ENCODE results near the gene VSTM1. TPM values are rescaled to one million over a fixed set of nuclear protein-coding genes. Genes with fewer than 3 reads are reported as not detected.

Gene VSTM1
- total RNA-seq, 4 donors from 2014 or later, result not detected

- WGBS, 2 donors, result 70 to 77% methylated on average over 6 to 9 of the region's 9 CpGs
- intact Hi-C loops (cut with DNase I), result no loop called here
- Histone ChIP-seq H3K27me3 (peaks cover 0 to 83% (median 9%) of the 10 kb centered on the region in 4 donors), H3K9me3 (no peaks in the 10 kb centered on the region), H3K4me1 (peaks cover 3 to 13% (median 5%) of the 10 kb centered on the region in 3 donors), H3K4me3 (no peak overlapping the region), H3K27ac (no peak overlapping the region), H3K36me3 (no peaks in the 10 kb centered on the region)
- no peak for DNase-seq
- no peak for TF ChIP-seq CTCF (IDR thresholded peaks at IDR 0.05)
- no peak for TF ChIP-seq POLR2A (IDR thresholded peaks at IDR 0.05)
These were observed 71.5 kb downstream of the VSTM1 start for GRCh38 chr19:53992211-53992610.

- Histone ChIP-seq H3K4me3 (peak within 1 kb of the TSS in 3 of 4 donors; percentile 9 to 57 (median 44)), H3K36me3 (no peaks in the 10 kb centered on the region), H3K4me1 (peaks cover 3 to 13% (median 5%) of the 10 kb centered on the region in 3 donors), H3K27me3 (peaks cover 0 to 78% (median 9%) of the 10 kb centered on the region in 4 donors), H3K9me3 (no peaks in the 10 kb centered on the region), H3K27ac (no peak within 1 kb of the TSS)
- DNase-seq, result no peak
- intact Hi-C loops (cut with DNase I), result no loop called here
- TF ChIP-seq POLR2A (IDR thresholded peaks at IDR 0.05), result no peak
- WGBS, 2 donors, result 0 to 36% methylated on average over 2 to 5 of the region's 66 CpGs
These were observed 72.2 kb downstream of the VSTM1 start, which contains the start of gene CACNG6 for GRCh38 chr19:53991224-53992113. TSS of gene CACNG6 (plus strand) at chr19:53991637. CDS start at chr19:53992878, 1,241 bp downstream.

Small RNAs within 50 kb of the gene (small RNA-seq; reads per million reads assigned to genes)
- 0 reads per million in 4 donors for gene AC012314.20

Other genes starting within 250 kb of the VSTM1 start
- gene NLRP12, start 239.6 kb downstream of the VSTM1 start, total RNA-seq, result under 1 TPM in 2 of 4 donors, not detected in 2; 0.19 to 0.59 TPM
- 10 to 100 TPM in 1 of 4 donors, 1 to 10 TPM in 3; 4.1 to 30.7 (median 7.8) TPM for gene MYADM, start 196.0 kb downstream of the VSTM1 start, total RNA-seq
- gene PRKCG, start 181.7 kb downstream of the VSTM1 start, total RNA-seq, result not detected
- gene CACNG7, start 154.6 kb downstream of the VSTM1 start, total RNA-seq, result not detected
- not detected for gene CACNG8, start 101.0 kb downstream of the VSTM1 start, total RNA-seq
- gene CACNG6, start 72.3 kb downstream of the VSTM1 start, total RNA-seq, result 1 to 10 TPM in 1 of 4 donors, not detected in 3; 1.4 TPM
- gene TARM1, start 17.5 kb upstream of the VSTM1 start, total RNA-seq, result not detected
- gene OSCAR, start 36.9 kb upstream of the VSTM1 start, total RNA-seq, result 1 to 10 TPM in 2 of 4 donors, under 1 TPM in 1, not detected in 1; 0.70 to 1.6 (median 1.3) TPM
- 10 to 100 TPM; 20.9 to 29.5 (median 25.4) TPM for gene NDUFA3, start 39.0 kb upstream of the VSTM1 start, total RNA-seq
- gene TFPT, start 51.8 kb upstream of the VSTM1 start, total RNA-seq, result 1 to 10 TPM; 6.1 to 9.0 (median 7.4) TPM
- 10 to 100 TPM; 41.8 to 49.2 (median 43.2) TPM for gene PRPF31, start 51.9 kb upstream of the VSTM1 start, total RNA-seq
- 10 to 100 TPM; 18.0 to 27.9 (median 18.7) TPM for gene CNOT3, start 73.9 kb upstream of the VSTM1 start, total RNA-seq
- gene LENG1, start 95.8 kb upstream of the VSTM1 start, total RNA-seq, result 1 to 10 TPM; 1.7 to 4.7 (median 4.3) TPM
- gene TMC4, start 109.3 kb upstream of the VSTM1 start, total RNA-seq, result 10 to 100 TPM in 3 of 4 donors, 1 to 10 TPM in 1; 4.0 to 45.6 (median 17.5) TPM
- gene MBOAT7, start 125.7 kb upstream of the VSTM1 start, total RNA-seq, result 10 to 100 TPM; 32.2 to 56.2 (median 40.8) TPM
- gene TSEN34, start 127.4 kb upstream of the VSTM1 start, total RNA-seq, result 10 to 100 TPM; 56.1 to 70.9 (median 64.4) TPM
- gene RPS9, start 137.0 kb upstream of the VSTM1 start, total RNA-seq, result 1,000 to 10,000 TPM; 1,466 to 2,803 (median 2,105) TPM
- 10 to 100 TPM in 1 of 4 donors, 1 to 10 TPM in 2, not detected in 1; 7.8 to 18.8 (median 8.3) TPM for gene LILRB3, start 159.1 kb upstream of the VSTM1 start, total RNA-seq
- 1 to 10 TPM in 1 of 4 donors, under 1 TPM in 2, not detected in 1; 0.53 to 1.7 (median 0.95) TPM for gene LILRA6, start 178.9 kb upstream of the VSTM1 start, total RNA-seq
- gene LILRB5, start 193.4 kb upstream of the VSTM1 start, total RNA-seq, result 1 to 10 TPM in 3 of 4 donors, not detected in 1; 1.4 to 9.3 (median 5.8) TPM
- 1 to 10 TPM in 2 of 4 donors, under 1 TPM in 1, not detected in 1; 0.40 to 1.9 (median 1.0) TPM for gene LILRB2, start 217.2 kb upstream of the VSTM1 start, total RNA-seq
- gene LILRA5, start 249.3 kb upstream of the VSTM1 start, total RNA-seq, result 1 to 10 TPM in 1 of 4 donors, under 1 TPM in 2, not detected in 1; 0.38 to 1.4 (median 0.70) TPM

Data from esophagus squamous epithelium (tissue), 5 donors.